TTC549 (cell line): Measurements from ENCODE around the gene KRT77.

ENCODE experiments used
- FAIRE-seq: peaks from 2 replicates; lab custom pipeline; 2012; peaks lifted over from hg19 to GRCh38; lab: Jason Lieb, UNC

The KRT77 gene

DNA sequence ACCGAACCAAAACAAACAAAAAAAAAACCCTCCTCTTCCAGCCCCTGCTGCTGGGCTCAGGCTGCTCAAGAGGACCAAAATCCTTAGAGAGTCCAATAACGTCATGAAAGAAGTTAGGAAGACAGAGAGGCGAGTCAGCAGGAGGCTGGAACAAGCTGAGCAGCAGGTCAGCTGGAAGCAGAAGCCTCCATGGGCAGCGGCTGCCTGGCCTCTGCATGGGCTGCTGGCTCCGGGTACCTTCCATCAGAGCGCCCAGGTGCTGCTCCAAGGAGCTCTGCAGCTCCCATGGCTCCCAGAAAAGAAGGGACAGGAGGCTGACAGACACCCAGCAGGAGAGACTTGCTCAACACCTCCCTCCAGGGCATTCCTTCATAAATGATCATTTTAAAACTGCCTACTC, 48.1 kb downstream of the KRT77 start:
- no peak for FAIRE-seq

DNA sequence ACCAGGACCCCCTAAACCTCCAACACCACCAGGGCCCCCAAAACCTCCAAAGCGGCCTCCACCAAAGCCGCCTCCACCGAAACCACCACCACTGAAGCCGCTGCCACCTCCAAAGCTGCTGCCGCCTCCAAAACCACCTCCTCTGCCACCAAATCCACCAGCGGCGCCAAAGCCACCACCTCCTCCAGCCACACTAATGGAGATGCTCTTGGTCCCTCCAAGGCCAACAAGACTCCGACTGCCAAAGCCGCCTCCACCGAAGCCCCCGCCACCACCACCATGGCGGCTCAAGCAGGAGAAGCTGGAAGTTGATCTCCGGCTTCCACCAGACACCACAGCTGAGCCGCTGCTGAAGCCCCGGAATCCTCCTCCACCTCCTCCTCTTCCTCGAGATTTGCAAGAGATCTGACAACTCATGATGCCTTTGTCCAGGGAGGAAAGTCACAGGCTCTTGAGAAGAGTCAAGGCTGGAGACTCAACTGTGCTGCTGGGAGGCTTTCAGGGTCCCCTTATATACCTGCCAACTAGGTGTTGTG, 51.5 kb downstream of the KRT77 start, which contains the start of gene KRT2:
KRT2 (minus strand) TSS at position 486 of the 536 bp plus-strand sequence; CDS start at position 417, 69 bp downstream.
- FAIRE-seq: no peak

GRCh38 chr12:52650520-52651081, 52.7 kb downstream of the KRT77 start:
- no peak for FAIRE-seq

GRCh38 chr12:52649066-52649465, 54.3 kb downstream of the KRT77 start:
- no peak for FAIRE-seq

DNA sequence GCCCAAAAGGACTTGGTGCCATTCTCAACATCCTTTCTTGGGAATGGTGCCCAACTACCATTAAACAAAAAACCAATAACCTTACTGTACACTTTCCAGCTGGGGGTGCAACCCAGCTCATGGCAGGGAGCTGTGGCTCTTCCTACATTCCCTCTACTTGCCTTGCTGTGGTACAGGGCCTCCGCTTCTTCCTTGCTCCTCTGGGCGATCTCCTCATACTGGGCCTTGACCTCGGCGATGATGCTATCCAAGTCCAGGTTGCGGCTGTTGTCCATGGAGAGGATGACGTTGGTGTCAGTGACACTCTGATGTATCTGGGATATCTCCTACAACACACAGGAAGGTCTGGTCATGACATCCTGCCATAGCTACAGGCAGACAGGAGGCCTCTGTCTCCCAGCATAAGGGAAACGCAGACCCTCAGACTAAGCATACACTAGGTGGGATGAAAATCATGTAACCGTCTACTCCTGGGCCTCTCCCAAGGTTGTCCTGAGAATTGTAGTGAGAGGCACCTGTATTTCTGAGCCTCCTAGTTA, 55.2 kb downstream of the KRT77 start:
- no peak for FAIRE-seq

- no peak for FAIRE-seq
These were observed 55.7 kb downstream of the KRT77 start for GRCh38 chr12:52647601-52648000.

- no peak for FAIRE-seq
These were observed 56.7 kb downstream of the KRT77 start for GRCh38 chr12:52646613-52647012.

- FAIRE-seq: no peak
These were observed 57.3 kb downstream of the KRT77 start for GRCh38 chr12:52645982-52646381.

DNA sequence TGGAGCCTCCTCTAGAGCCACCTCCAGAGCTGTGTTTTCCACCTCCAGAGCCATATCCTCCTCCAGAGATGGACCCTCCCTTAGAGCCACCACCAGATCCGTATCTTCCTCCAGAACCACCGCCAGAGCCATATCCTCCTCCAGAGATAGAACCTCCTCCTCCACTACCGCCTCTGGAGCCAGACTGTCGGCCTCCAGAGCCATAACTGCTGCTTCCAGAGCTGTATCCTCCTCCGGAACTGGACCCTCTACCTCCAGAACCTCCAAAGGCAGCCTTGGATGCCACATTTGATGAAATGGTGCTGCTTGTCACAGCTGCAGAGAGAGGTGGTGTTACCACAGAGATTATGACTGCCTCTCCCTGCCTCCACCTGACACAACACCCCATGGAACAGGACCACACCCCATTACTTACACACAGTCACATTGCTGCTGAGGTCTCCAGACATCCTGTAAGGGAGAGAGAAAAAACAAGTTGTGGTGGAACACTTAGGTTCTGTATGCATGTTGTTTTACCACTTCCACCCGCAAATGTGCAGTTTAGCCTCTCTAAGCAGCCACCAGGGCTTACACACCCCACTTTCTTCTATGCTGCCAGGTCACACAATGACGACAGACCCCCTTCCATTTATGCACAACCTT, 58.1 kb downstream of the KRT77 start:
- no peak for FAIRE-seq

DNA sequence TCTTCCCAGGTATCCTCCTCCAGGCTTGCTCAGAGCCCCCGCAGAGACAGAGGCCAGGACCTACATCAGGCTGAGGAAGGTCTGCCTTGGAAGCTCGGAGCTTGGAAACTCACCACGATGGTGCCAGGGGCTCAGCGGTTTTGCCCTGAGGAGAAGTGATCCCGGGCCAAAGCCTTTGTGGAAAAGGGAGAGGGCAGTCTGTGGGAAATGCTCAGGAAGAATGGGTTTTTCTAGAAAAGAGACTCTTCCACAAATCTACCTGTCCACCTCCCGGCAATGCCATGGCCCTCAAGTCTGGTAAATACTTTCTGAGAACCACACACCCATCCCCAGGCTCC, 59.3 kb downstream of the KRT77 start:
- FAIRE-seq: no peak

DNA sequence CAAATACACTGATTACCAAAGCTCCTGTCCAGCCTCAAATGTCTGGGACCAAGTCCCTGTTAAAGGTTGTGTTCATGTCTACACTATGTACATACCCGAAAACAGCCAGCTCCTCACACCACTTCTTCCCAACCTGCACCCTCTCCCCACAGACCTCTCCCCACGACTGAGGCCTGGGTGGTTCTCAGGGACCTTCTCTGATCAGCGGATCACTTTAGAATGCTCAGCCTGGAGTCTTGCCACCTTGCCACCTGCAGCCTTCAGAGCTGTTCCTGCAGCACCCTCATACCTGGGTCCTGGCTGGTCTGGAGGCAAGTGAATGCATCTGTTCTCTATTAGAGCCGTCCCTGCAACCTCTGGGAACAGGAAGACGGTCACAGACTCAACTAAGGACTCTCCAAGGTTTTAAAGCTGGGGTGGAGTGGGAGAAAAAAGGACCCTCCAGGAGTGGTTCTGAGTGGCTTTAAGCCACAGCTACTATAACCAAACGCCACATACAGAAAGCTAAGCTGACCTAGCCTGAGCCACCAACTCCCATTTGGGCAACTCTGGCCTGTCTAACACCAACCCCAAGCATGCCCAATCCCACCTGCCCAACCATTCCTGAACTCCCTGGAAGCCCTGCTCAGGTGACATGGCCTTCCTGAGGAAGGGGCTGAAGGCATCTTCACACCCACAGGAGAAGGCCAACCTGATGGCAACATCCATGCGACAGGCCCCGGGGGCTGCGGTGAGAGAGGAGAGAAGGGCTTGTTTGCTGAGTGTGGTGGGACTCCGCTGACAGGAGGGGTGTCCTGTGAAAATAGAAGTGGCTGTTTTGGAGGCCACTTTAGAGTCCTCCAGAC, 59.9 kb downstream of the KRT77 start:
- FAIRE-seq: no peak

- no peak for FAIRE-seq
These were observed 61.9 kb downstream of the KRT77 start for GRCh38 chr12:52641468-52641867.
